Fibroblast of skin of right biceps (primary cell): Measurements from ENCODE around the gene PARN.

Source experiments
- DNase-seq: peaks from one replicate; pipeline ENCODE4 v3.0.0-alpha.2; 2013

Gene PARN

GRCh38 chr16:14395710-14396304 is 234.3 kb downstream of the PARN start:
- DNase-seq: peak; percentile 81

- no peak for DNase-seq
Observed at GRCh38 chr16:14394834-14395233, 235.2 kb downstream of the PARN start.

DNA sequence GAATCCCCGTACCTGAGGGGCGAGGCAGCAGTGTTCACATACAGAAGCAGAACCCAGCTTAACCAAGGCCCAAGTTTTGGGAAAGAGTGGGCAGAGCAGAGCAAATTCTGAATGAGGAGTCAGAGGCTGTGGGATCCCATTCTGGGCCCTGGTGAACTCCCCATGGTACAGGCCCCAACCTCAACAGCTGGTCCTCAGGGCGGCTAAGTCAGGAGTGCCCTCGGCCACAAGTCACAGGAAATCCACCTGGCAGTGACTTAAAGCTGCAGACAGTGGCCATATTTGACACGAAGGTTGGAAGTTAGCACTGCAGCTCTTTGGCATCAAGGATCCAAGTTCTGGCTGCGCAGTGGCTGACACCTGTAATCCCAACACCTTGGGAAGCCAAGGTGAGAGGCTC is 237.1 kb downstream of the PARN start:
- DNase-seq: no peak

DNA sequence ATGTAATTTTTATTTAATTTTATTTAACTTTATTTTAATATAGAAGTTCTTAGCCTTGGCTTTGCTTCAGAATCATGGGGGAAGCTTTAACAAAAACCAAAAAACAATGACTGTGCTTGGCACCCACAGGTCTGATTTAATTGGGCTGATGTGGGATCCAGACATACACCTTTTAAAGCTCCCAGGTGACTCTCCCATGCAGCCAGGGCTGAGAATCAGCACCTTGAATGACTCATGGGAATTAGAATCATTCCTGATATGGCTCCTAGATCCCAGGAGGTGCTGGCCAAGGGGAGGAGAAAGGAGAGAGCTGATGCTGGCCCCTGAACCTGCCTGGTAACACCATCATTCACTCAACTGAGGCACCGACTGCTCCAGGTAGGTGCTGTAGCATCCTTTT is 240.7 kb downstream of the PARN start:
- no peak for DNase-seq

GRCh38 chr16:14388243-14388642 is 241.8 kb downstream of the PARN start:
- DNase-seq: no peak

DNA sequence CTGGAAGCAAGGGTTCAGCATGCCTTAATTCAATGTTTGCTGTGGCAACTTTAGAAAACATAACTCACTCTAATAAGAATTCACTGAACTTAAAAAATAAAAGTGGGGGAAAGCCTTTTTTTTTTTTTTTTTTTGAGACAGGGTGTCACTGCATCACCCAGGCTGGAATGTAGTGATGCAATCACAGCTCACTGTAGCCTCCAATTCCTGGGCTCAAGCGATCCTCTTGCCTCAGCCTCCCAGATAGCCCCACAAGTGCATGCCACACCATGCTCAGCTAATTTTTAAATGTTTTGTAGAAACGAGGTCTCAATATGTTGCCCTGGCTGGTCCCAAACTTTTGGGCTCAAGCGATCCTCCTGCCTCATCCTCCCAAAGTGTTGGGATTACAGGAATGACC is 243.9 kb downstream of the PARN start:
- no peak for DNase-seq
